Cardiac muscle cell (in vitro differentiated cells and primary cell): Measurements from ENCODE around the gene GRIA1. TPM values are rescaled to one million over a fixed set of nuclear protein-coding genes. Genes with fewer than 3 reads are reported as not detected.

Source experiments
- DNase-seq, 2 donors: peaks; one replicate each; pipeline versions ENCODE4 v3.0.0 to v3.0.0-alpha.2; 2010 to 2017; ENCODE audit warnings: low read depth in 1 of 2, low spot score in 1 of 2
- H3K27ac ChIP-seq: fragments of 200-600 bp; sonication (generic); 2 replicates; pipeline ENCODE4 v1.5.1; 2016
- H3K27me3 ChIP-seq: fragments of 200-600 bp; sonication (generic); 2 replicates; pipeline ENCODE4 v1.6.0; 2016; ENCODE audit warnings: control low read depth
- H3K36me3 ChIP-seq: fragments of 200-600 bp; sonication (generic); 2 replicates; pipeline ENCODE4 v1.5.1; 2016; ENCODE audit warnings: control low read depth
- H3K4me1 ChIP-seq: fragments of 200-600 bp; sonication (generic); 2 replicates; pipeline ENCODE4 v1.8.1; 2017; ENCODE audit warnings: low read depth, mild to moderate bottlenecking, mixed run types
- H3K4me3 ChIP-seq: fragments of 200-600 bp; sonication (generic); 2 replicates; pipeline ENCODE4 v1.5.1; 2016; ENCODE audit warnings: mild to moderate bottlenecking
- H3K9me3 ChIP-seq: fragments of 200-600 bp; sonication (generic); 2 replicates; pipeline ENCODE4 v1.5.1; 2017; ENCODE audit warnings: low read depth, mild to moderate bottlenecking, control low read depth
- CTCF ChIP-seq: IDR thresholded peaks from 2 replicates; pipeline ENCODE4 v1.5.1; 2012; ENCODE audit warnings: low read depth, mild to moderate bottlenecking, low read length
- polyA plus RNA-seq: library from polyadenylated mRNA; unstranded; fragments of >200 nt; fragmentation: Nextera tagmentation; extraction: Ambion mirVana; gene quantifications from 2 replicates; pipeline ENCODE4 v1.2.1, GENCODE V29; 2016
- total RNA-seq: library from RNA; depleted of rRNA; stranded (reverse); fragments of >200 nt; gene quantifications from 2 replicates; pipeline ENCODE4 v1.2.3, GENCODE V29; 2016

GRIA1 gene
- total and polyA plus RNA-seq, 2 experiments from 2014 or later = 1.6 to 2.3 TPM

- no peak for TF ChIP-seq CTCF
- no peak for DNase-seq
- no peaks in the 10 kb centered on the region for H3K9me3 ChIP-seq
- no peak overlapping the region for H3K27ac ChIP-seq
- H3K4me1 ChIP-seq = no peaks in the 10 kb centered on the region
- H3K4me3 ChIP-seq = no peak overlapping the region
- H3K27me3 ChIP-seq = no peaks in the 10 kb centered on the region
- H3K36me3 ChIP-seq = no peaks in the 10 kb centered on the region
These were observed 303.2 kb downstream of the GRIA1 start for GRCh38 chr5:153793699-153794098.

- H3K9me3 ChIP-seq = no peaks in the 10 kb centered on the region
- H3K4me3 ChIP-seq = no peak overlapping the region
- TF ChIP-seq CTCF = no peak
- H3K36me3 ChIP-seq = no peaks in the 10 kb centered on the region
- no peaks in the 10 kb centered on the region for H3K4me1 ChIP-seq
- H3K27ac ChIP-seq = no peak overlapping the region
- no peaks in the 10 kb centered on the region for H3K27me3 ChIP-seq
- no peak for DNase-seq
These were observed 303.9 kb downstream of the GRIA1 start for GRCh38 chr5:153794327-153794726.

GRCh38 chr5:153796527-153796926 lies 306.1 kb downstream of the GRIA1 start:
- Histone ChIP-seq H3K4me1 (no peaks in the 10 kb centered on the region), H3K4me3 (no peak overlapping the region), H3K9me3 (no peaks in the 10 kb centered on the region), H3K27ac (no peak overlapping the region), H3K27me3 (peaks cover 9% of the 10 kb centered on the region), H3K36me3 (no peaks in the 10 kb centered on the region)
- TF ChIP-seq CTCF = no peak
- DNase-seq = no peak

- no peaks in the 10 kb centered on the region for H3K36me3 ChIP-seq
- no peaks in the 10 kb centered on the region for H3K4me1 ChIP-seq
- no peak overlapping the region for H3K4me3 ChIP-seq
- no peak for TF ChIP-seq CTCF
- H3K9me3 ChIP-seq = no peaks in the 10 kb centered on the region
- H3K27me3 ChIP-seq = peaks cover 13% of the 10 kb centered on the region
- no peak for DNase-seq
- no peak overlapping the region for H3K27ac ChIP-seq
These were observed 307.0 kb downstream of the GRIA1 start for GRCh38 chr5:153797484-153797883.

GRCh38 chr5:153798830-153799229 lies 308.4 kb downstream of the GRIA1 start:
- Histone ChIP-seq H3K27ac (no peak overlapping the region), H3K36me3 (no peaks in the 10 kb centered on the region), H3K4me1 (no peaks in the 10 kb centered on the region), H3K27me3 (peaks cover 27% of the 10 kb centered on the region), H3K9me3 (no peaks in the 10 kb centered on the region), H3K4me3 (no peak overlapping the region)
- no peak for TF ChIP-seq CTCF
- no peak for DNase-seq

- peaks cover 33% of the 10 kb centered on the region for H3K27me3 ChIP-seq
- H3K9me3 ChIP-seq = no peaks in the 10 kb centered on the region
- TF ChIP-seq CTCF = no peak
- no peak overlapping the region for H3K27ac ChIP-seq
- H3K4me1 ChIP-seq = no peaks in the 10 kb centered on the region
- no peak for DNase-seq
- no peak overlapping the region for H3K4me3 ChIP-seq
- no peaks in the 10 kb centered on the region for H3K36me3 ChIP-seq
These were observed 309.0 kb downstream of the GRIA1 start for GRCh38 chr5:153799466-153799865.
